Measurements from ENCODE around the gene RAPGEF1. TPM values are rescaled to one million over a fixed set of nuclear protein-coding genes. Genes with fewer than 3 reads are reported as not detected.

The RAPGEF1 gene
- total and polyA plus RNA-seq, 9 of the 15 experiments (the other 6 are each of a cell fraction or from before 2014, with no cell fraction given): 0.06 to 44.1 (median 19.9) TPM

DNA sequence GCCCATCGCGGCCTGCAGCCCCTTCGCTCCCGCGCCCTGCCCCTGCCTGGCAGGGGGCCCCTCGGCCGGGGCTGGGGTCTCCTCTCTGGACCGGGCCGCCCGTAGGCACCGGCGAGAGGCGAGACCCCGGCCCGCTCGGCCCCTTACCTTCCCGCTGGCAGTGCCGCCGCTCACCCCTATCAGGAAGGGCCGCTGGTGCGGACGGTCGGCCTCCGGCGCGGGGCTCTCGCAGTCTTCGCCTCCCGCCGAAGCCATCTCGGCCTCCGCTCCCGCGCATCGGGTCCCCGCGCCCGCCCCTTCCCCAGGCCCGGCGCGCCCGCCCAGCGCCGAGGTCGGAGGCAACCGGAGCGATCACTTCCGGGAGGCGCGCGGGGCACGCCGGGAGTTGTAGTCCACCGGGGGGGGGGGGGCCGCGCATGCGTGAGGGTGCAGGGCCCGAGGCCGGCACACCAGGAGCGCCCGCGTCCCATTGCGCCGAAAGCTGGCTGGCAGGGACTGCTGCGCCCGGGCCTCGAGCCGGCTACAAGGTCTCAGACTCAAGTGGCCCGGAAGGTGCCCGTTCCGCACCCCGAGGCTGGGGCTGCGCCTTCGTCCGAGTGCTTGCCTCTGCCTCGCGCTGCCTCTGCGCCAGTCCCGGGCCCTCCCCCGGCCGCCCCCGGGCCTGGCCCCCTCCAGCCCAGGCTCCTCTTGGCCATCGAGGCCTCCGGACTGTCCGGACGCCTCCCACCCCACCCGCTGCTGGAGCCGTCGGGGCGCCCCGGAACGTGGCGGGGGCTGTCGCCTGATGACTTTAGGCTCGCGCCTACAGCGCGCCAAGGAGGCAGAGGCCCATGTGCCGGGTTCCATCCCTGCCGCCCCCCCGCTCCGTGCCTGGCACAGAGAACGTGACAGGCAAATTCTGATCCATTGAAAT is 208.7 kb downstream of the RAPGEF1 start, which contains the start of gene UCK1 (continued):
- TF ChIP-seq HOXB6 (CRISPR knock-in tag; IDR thresholded peaks at IDR 0.05; ENCODE audit: borderline replicate concordance): no peak
- no peak for TF ChIP-seq STAT5A (IDR thresholded peaks at IDR 0.05; ENCODE audit: borderline replicate concordance, low read length)
- no peak for TF ChIP-seq USF1 (CRISPR knock-in tag; IDR thresholded peaks at IDR 0.05)
- TF ChIP-seq MXI1 (IDR thresholded peaks at IDR 0.05; ENCODE audit: low read depth, low read length): no peak
- TF ChIP-seq ZNF41 (CRISPR knock-in tag; conservative IDR thresholded peaks at IDR 0.05): no peak
- TF ChIP-seq, protein P1, sequence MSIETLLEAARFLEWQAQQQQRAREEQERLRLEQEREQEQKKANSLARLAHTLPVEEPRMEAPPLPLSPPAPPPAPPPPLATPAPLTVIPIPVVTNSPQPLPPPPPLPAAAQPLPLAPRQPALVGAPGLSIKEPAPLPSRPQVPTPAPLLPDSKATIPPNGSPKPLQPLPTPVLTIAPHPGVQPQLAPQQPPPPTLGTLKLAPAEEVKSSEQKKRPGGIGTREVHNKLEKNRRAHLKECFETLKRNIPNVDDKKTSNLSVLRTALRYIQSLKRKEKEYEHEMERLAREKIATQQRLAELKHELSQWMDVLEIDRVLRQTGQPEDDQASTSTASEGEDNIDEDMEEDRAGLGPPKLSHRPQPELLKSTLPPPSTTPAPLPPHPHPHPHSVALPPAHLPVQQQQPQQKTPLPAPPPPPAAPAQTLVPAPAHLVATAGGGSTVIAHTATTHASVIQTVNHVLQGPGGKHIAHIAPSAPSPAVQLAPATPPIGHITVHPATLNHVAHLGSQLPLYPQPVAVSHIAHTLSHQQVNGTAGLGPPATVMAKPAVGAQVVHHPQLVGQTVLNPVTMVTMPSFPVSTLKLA (conservative IDR thresholded peaks at IDR 0.05): peak in 1 of 2 experiments; percentile 55; a peak in 2 of 4 replicates
- TF ChIP-seq, protein P2, sequence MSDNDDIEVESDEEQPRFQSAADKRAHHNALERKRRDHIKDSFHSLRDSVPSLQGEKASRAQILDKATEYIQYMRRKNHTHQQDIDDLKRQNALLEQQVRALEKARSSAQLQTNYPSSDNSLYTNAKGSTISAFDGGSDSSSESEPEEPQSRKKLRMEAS (CRISPR knock-in tag; IDR thresholded peaks at IDR 0.05): no peak; the same call in 1 of the 2 replicates
- TF ChIP-seq RB1 (IDR thresholded peaks at IDR 0.05; ENCODE audit: low read depth): peak; percentile 58; the same call in 1 of the 2 replicates
- no peak for TF ChIP-seq MAFF (IDR thresholded peaks at IDR 0.05; ENCODE audit: low read length)
- no peak for TF ChIP-seq SREBF2 (CRISPR knock-in tag; IDR thresholded peaks at IDR 0.05)
- TF ChIP-seq PBX2 (CRISPR knock-in tag; IDR thresholded peaks at IDR 0.05; ENCODE audit: low read depth): no peak
- no peak for TF ChIP-seq PBX2 (tag; conservative IDR thresholded peaks at IDR 0.05; ENCODE audit: low read depth)
- no peak for TF ChIP-seq NFE2L1 (tag; IDR thresholded peaks at IDR 0.05; ENCODE audit: borderline replicate concordance, low read depth)
- no peak for TF ChIP-seq NFYB (IDR thresholded peaks at IDR 0.05; ENCODE audit: extremely low read depth, insufficient read length)
- TF ChIP-seq COPS2 (conservative IDR thresholded peaks at IDR 0.05): no peak
- TF ChIP-seq BHLHE40 (IDR thresholded peaks at IDR 0.05; ENCODE audit: low read length): no peak
- TF ChIP-seq NCOA4 (IDR thresholded peaks at IDR 0.05; ENCODE audit: partially characterized antibody): no peak
- TF ChIP-seq IFI16 (CRISPR knock-in tag; IDR thresholded peaks at IDR 0.05): no peak
- no peak for TF ChIP-seq HNRNPK (IDR thresholded peaks at IDR 0.05; ENCODE audit: low read depth, low read length, poor library complexity, severe bottlenecking)
- TF ChIP-seq RBM22 (IDR thresholded peaks at IDR 0.05; ENCODE audit: low read depth, low read length, poor library complexity, severe bottlenecking): no peak
- TF ChIP-seq NR2C1 (IDR thresholded peaks at IDR 0.05): peak; percentile 96
- peak; percentile 98 for TF ChIP-seq NR2C1 (tag; IDR thresholded peaks at IDR 0.05)
- TF ChIP-seq CBFA2T3 (IDR thresholded peaks at IDR 0.05): no peak
- TF ChIP-seq SIN3A (IDR thresholded peaks at IDR 0.05; ENCODE audit: borderline replicate concordance in 2 of 2, control insufficient read depth in 1 of 2, low read depth in 2 of 2, low read length in 2 of 2): no peak; a peak in 1 of 4 replicates
